Memory B cell (primary cell): Measurements from ENCODE around the gene CACNA1G.

Experiments used
- ATAC-seq: fragments of 150-1000 bp; cut with Tn5 transposase; 2 replicates; pipeline ENCODE4 v1.10.0; 2021; ENCODE audit warnings: low read depth, mild to moderate bottlenecking, moderate library complexity
- DNase-seq, 2 donors: peaks; one replicate each; pipeline ENCODE4 v3.0.0; 2022; ENCODE audit warnings: low spot score in 2 of 2
- H3K27ac Mint-ChIP-seq: one replicate; pipeline ENCODE4 v1.8.0; 2022; ENCODE audit warnings: mild to moderate bottlenecking, moderate library complexity, mixed read lengths
- H3K27me3 Mint-ChIP-seq: one replicate; pipeline ENCODE4 v1.8.0; 2022; ENCODE audit warnings: mixed read lengths
- H3K36me3 Mint-ChIP-seq: one replicate; pipeline ENCODE4 v1.8.0; 2022; ENCODE audit warnings: mild to moderate bottlenecking, mixed read lengths
- H3K4me1 Mint-ChIP-seq: one replicate; pipeline ENCODE4 v1.8.0; 2022; ENCODE audit warnings: mixed read lengths
- H3K4me3 Mint-ChIP-seq: one replicate; pipeline ENCODE4 v1.8.0; 2022; ENCODE audit warnings: mild to moderate bottlenecking, moderate library complexity, mixed read lengths
- H3K9me3 Mint-ChIP-seq: one replicate; pipeline ENCODE4 v1.8.0; 2022; ENCODE audit warnings: mixed read lengths

Gene CACNA1G

DNA sequence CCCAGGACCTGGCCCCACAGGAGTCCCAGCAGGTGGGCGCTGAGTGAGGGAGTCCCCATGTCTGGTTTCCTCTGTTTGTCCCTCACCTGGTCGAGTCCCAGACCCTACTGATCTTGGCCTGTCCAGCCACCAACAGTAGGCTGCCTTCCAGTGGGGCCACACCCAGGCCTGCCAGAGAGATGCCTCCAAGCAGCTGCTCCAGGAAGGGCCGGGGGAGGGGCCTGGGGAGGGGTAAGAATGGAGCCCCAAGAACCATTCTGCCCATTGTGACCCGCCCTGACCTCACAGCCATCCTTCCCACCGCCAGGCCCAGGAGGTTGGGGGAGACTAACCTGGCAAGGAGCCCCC is 12.8 kb upstream of the CACNA1G start:
- peak overlapping the region; percentile 72 for H3K27ac Mint-ChIP-seq
- H3K4me1 Mint-ChIP-seq, result peaks cover 14% of the 10 kb centered on the region
- H3K9me3 Mint-ChIP-seq, result no peaks in the 10 kb centered on the region
- peaks cover 5% of the 10 kb centered on the region for H3K36me3 Mint-ChIP-seq
- DNase-seq (no peak), ATAC-seq (no peak)
- peaks cover 7% of the 10 kb centered on the region for H3K27me3 Mint-ChIP-seq
- H3K4me3 Mint-ChIP-seq, result peak overlapping the region; percentile 89

DNA sequence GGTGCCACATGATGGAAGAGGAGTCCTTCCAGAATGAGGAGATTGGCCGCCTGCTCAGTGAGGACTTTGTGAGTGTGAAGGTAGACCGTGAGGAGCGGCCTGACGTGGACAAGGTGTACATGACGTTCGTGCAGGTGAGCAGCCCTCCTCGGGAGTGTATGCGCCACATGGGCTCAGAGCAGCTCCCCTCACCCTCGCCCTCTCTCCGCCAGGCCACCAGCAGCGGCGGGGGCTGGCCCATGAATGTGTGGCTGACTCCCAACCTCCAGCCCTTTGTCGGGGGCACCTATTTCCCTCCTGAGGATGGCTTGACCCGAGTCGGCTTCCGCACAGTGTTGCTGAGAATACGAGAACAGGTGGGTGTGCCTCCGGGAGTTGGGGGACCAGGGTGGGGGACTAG is 11.7 kb upstream of the CACNA1G start:
- H3K4me3 Mint-ChIP-seq, result peak overlapping the region; percentile 12
- peaks cover 15% of the 10 kb centered on the region for H3K4me1 Mint-ChIP-seq
- H3K27ac Mint-ChIP-seq, result no peak overlapping the region
- DNase-seq (no peak), ATAC-seq (no peak)
- peaks cover 7% of the 10 kb centered on the region for H3K27me3 Mint-ChIP-seq
- H3K9me3 Mint-ChIP-seq, result no peaks in the 10 kb centered on the region
- peaks cover 5% of the 10 kb centered on the region for H3K36me3 Mint-ChIP-seq

- Mint-ChIP-seq H3K4me1 (peaks cover 13% of the 10 kb centered on the region), H3K4me3 (no peak overlapping the region)
- ATAC-seq, result no peak
Measured at GRCh38 chr17:50549256-50549941, 11.1 kb upstream of the CACNA1G start.

GRCh38 chr17:50549969-50550368 is 10.5 kb upstream of the CACNA1G start:
- ATAC-seq, result no peak
- no peak overlapping the region for H3K27ac Mint-ChIP-seq

More at GRCh38 chr17:50549256-50549941, 11.1 kb upstream of the CACNA1G start:
- peaks cover 5% of the 10 kb centered on the region for H3K36me3 Mint-ChIP-seq
- no peak overlapping the region for H3K27ac Mint-ChIP-seq
- peaks cover 2% of the 10 kb centered on the region for H3K27me3 Mint-ChIP-seq
- no peaks in the 10 kb centered on the region for H3K9me3 Mint-ChIP-seq
- DNase-seq, result no peak

GRCh38 chr17:50550661-50551432 is 9.7 kb upstream of the CACNA1G start:
- Mint-ChIP-seq H3K36me3 (peaks cover 14% of the 10 kb centered on the region), H3K4me1 (peaks cover 12% of the 10 kb centered on the region), H3K9me3 (no peaks in the 10 kb centered on the region), H3K27me3 (no peaks in the 10 kb centered on the region), H3K27ac (no peak overlapping the region), H3K4me3 (no peak overlapping the region)
- DNase-seq (no peak), ATAC-seq (no peak)

More at GRCh38 chr17:50549969-50550368, 10.5 kb upstream of the CACNA1G start:
- Mint-ChIP-seq H3K4me3 (no peak overlapping the region), H3K4me1 (peaks cover 12% of the 10 kb centered on the region), H3K27me3 (no peaks in the 10 kb centered on the region), H3K9me3 (no peaks in the 10 kb centered on the region), H3K36me3 (peaks cover 10% of the 10 kb centered on the region)
- no peak for DNase-seq

DNA sequence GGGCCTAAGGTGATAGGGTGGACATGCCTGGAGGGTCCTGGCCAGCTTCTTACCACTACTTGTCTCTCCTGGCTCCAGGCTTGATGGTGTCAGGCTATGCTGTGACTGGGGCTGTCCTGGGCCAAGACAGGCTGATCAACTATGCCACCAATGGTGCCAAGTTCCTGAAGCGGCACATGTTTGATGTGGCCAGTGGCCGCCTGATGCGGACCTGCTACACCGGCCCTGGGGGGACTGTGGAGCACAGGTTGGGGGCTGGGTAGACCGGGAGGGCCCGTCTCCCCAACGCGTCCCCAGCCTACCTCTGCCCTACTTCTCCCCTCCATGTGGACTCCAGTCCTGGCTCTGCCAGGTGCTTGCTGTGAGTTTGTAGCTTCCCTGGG is 9.1 kb upstream of the CACNA1G start:
- DNase-seq, result no peak
- peaks cover 14% of the 10 kb centered on the region for H3K36me3 Mint-ChIP-seq
- no peaks in the 10 kb centered on the region for H3K27me3 Mint-ChIP-seq
- ATAC-seq, result no peak
- no peak overlapping the region for H3K27ac Mint-ChIP-seq
- no peak overlapping the region for H3K4me3 Mint-ChIP-seq
- H3K4me1 Mint-ChIP-seq, result peaks cover 10% of the 10 kb centered on the region
- no peaks in the 10 kb centered on the region for H3K9me3 Mint-ChIP-seq

- H3K36me3 Mint-ChIP-seq, result peaks cover 14% of the 10 kb centered on the region
- H3K4me1 Mint-ChIP-seq, result peaks cover 8% of the 10 kb centered on the region
- H3K27ac Mint-ChIP-seq, result no peak overlapping the region
- no peaks in the 10 kb centered on the region for H3K27me3 Mint-ChIP-seq
- H3K4me3 Mint-ChIP-seq, result no peak overlapping the region
- H3K9me3 Mint-ChIP-seq, result no peaks in the 10 kb centered on the region
- ATAC-seq (no peak), DNase-seq (no peak)
Measured at GRCh38 chr17:50551884-50552283, 8.6 kb upstream of the CACNA1G start.

DNA sequence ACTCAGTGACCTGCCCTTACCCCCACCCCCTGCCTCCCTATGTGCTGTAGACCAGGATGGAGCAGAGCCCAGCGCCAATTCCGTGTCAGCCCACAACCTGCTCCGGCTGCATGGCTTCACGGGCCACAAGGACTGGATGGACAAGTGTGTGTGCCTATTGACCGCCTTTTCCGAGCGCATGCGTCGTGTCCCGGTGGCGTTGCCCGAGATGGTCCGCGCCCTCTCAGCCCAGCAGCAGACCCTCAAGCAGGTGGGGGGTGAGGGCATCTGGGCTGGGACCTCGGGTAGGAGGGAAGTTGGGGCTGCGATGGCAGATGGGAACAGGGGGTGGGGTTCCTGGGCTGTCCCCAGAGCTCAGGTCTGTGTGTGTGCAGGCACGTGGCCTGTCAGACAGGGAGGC is 6.3 kb upstream of the CACNA1G start:
- ATAC-seq, result no peak
- no peak for DNase-seq
- no peak overlapping the region for H3K27ac Mint-ChIP-seq
- peaks cover 14% of the 10 kb centered on the region for H3K36me3 Mint-ChIP-seq
- H3K4me3 Mint-ChIP-seq, result no peak overlapping the region
- peaks cover 2% of the 10 kb centered on the region for H3K27me3 Mint-ChIP-seq
- H3K4me1 Mint-ChIP-seq, result peaks cover 6% of the 10 kb centered on the region
- H3K9me3 Mint-ChIP-seq, result no peaks in the 10 kb centered on the region

GRCh38 chr17:50556803-50557202 is 3.7 kb upstream of the CACNA1G start:
- H3K4me3 Mint-ChIP-seq, result no peak overlapping the region
- ATAC-seq (no peak), DNase-seq (no peak)
- H3K36me3 Mint-ChIP-seq, result peaks cover 9% of the 10 kb centered on the region
- no peak overlapping the region for H3K27ac Mint-ChIP-seq
- H3K9me3 Mint-ChIP-seq, result no peaks in the 10 kb centered on the region
- H3K4me1 Mint-ChIP-seq, result peaks cover 11% of the 10 kb centered on the region
- peaks cover 2% of the 10 kb centered on the region for H3K27me3 Mint-ChIP-seq

DNA sequence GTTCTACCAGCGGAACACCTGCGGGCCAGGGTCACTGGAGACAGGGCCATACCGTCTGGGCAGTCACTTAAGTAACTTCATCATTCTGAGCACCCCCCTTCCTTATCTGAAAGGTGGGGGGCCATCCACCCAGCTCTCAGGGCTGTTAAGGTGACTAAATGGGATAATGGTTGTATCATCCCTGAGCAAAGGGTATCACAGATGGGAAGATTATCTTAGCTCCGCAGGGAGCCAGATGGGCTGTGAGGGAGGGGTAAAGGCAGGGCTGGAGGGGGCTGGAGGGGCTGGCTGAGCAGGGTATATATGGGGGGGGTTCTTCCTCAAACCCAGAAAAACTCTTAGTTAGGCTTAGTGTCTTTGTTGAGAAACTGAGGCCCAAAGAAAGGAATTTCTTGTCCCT is 2.9 kb upstream of the CACNA1G start:
- Mint-ChIP-seq H3K4me3 (no peak overlapping the region), H3K27ac (no peak overlapping the region), H3K27me3 (peaks cover 7% of the 10 kb centered on the region), H3K4me1 (peaks cover 16% of the 10 kb centered on the region), H3K36me3 (peaks cover 9% of the 10 kb centered on the region), H3K9me3 (no peaks in the 10 kb centered on the region)
- ATAC-seq (no peak), DNase-seq (no peak)

GRCh38 chr17:50558091-50558490 is 2.4 kb upstream of the CACNA1G start:
- peaks cover 16% of the 10 kb centered on the region for H3K4me1 Mint-ChIP-seq
- no peak for DNase-seq
- H3K36me3 Mint-ChIP-seq, result peaks cover 9% of the 10 kb centered on the region
- H3K9me3 Mint-ChIP-seq, result no peaks in the 10 kb centered on the region
- no peak overlapping the region for H3K4me3 Mint-ChIP-seq
- no peak for ATAC-seq
- H3K27me3 Mint-ChIP-seq, result peaks cover 7% of the 10 kb centered on the region
- no peak overlapping the region for H3K27ac Mint-ChIP-seq

- H3K27ac Mint-ChIP-seq, result no peak overlapping the region
- peaks cover 16% of the 10 kb centered on the region for H3K4me1 Mint-ChIP-seq
- H3K27me3 Mint-ChIP-seq, result peaks cover 7% of the 10 kb centered on the region
- peak overlapping the region; percentile 85 for H3K4me3 Mint-ChIP-seq
- ATAC-seq (no peak), DNase-seq (no peak)
- H3K36me3 Mint-ChIP-seq, result peaks cover 9% of the 10 kb centered on the region
- H3K9me3 Mint-ChIP-seq, result no peaks in the 10 kb centered on the region
Measured at GRCh38 chr17:50558581-50558940, 2.0 kb upstream of the CACNA1G start.

GRCh38 chr17:50558941-50559614 is 1.4 kb upstream of the CACNA1G start:
- Mint-ChIP-seq H3K36me3 (peaks cover 9% of the 10 kb centered on the region), H3K27me3 (peaks cover 10% of the 10 kb centered on the region), H3K4me1 (peaks cover 17% of the 10 kb centered on the region), H3K9me3 (no peaks in the 10 kb centered on the region), H3K27ac (no peak overlapping the region), H3K4me3 (peak overlapping the region; percentile 85)
- DNase-seq, result no peak
- no peak for ATAC-seq

- Mint-ChIP-seq H3K36me3 (peaks cover 6% of the 10 kb centered on the region), H3K27ac (no peak overlapping the region), H3K4me1 (peaks cover 17% of the 10 kb centered on the region), H3K4me3 (peak overlapping the region; percentile 85), H3K9me3 (no peaks in the 10 kb centered on the region), H3K27me3 (peaks cover 11% of the 10 kb centered on the region)
- DNase-seq, result no peak
- ATAC-seq, result no peak
Measured at GRCh38 chr17:50559674-50560184, 786 bp upstream of the CACNA1G start.
